Measurements from ENCODE around the gene GPX4.

Gene GPX4

DNA sequence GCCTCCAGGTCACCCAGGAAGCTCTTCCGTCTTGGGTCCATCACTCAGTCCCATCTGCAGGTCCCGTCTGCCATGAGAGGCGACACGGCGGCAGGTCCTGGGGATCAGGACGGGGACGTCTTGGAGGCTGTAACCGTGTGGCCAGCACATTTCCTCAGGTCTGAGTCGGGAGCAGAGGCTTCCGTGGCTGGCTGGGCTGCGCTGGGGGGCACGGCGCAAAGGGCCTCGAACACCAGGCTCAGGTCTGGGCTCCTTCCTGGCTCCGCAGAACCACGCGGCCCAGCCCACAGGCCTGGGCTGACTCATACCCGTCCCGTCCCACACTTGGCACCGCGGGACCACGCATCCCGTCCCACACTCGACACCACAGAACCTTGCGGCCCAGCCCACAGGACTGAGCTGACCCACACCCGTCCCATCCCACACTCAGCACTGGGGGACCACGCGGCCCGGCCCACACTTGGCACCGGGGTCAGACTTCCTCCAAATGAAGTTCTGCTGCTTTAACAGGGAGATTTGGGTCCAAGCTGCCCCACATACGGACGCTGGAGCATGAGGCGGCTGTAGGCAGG is 40.1 kb downstream of the GPX4 start:
- no peak for TF ChIP-seq EZH2phosphoT487 (IDR thresholded peaks at IDR 0.05; ENCODE audit: borderline replicate concordance)
- TF ChIP-seq, protein P1, sequence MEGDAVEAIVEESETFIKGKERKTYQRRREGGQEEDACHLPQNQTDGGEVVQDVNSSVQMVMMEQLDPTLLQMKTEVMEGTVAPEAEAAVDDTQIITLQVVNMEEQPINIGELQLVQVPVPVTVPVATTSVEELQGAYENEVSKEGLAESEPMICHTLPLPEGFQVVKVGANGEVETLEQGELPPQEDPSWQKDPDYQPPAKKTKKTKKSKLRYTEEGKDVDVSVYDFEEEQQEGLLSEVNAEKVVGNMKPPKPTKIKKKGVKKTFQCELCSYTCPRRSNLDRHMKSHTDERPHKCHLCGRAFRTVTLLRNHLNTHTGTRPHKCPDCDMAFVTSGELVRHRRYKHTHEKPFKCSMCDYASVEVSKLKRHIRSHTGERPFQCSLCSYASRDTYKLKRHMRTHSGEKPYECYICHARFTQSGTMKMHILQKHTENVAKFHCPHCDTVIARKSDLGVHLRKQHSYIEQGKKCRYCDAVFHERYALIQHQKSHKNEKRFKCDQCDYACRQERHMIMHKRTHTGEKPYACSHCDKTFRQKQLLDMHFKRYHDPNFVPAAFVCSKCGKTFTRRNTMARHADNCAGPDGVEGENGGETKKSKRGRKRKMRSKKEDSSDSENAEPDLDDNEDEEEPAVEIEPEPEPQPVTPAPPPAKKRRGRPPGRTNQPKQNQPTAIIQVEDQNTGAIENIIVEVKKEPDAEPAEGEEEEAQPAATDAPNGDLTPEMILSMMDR (conservative IDR thresholded peaks at IDR 0.05; ENCODE audit: low read length) = no peak
- H3K9me3 ChIP-seq (ENCODE audit: insufficient read depth, low read depth, low read length) = no peaks in the 10 kb centered on the region
- no peaks in the 10 kb centered on the region for H3K79me2 ChIP-seq (ENCODE audit: insufficient read depth, low read length)
- no peaks in the 10 kb centered on the region for H3K9me2 ChIP-seq (replicated peaks; ENCODE audit: low read depth, low read length)
- no peak overlapping the region for H3K4me2 ChIP-seq (ENCODE audit: low read depth, low read length, poor library complexity, severe bottlenecking)
- H2AFZ ChIP-seq (ENCODE audit: low read length) = no peak overlapping the region
- H3K9ac ChIP-seq (ENCODE audit: low read depth, low read length, poor library complexity, severe bottlenecking) = no peak overlapping the region
- no peak overlapping the region for H3K4me3 ChIP-seq (ENCODE audit: low read length, poor library complexity, severe bottlenecking)
- no peaks in the 10 kb centered on the region for H4K20me1 ChIP-seq (ENCODE audit: insufficient read depth, low read length, poor library complexity, severe bottlenecking)
- H3K4me1 ChIP-seq (ENCODE audit: insufficient read depth, low read length, poor library complexity, severe bottlenecking) = no peaks in the 10 kb centered on the region
- H3F3A ChIP-seq (ENCODE audit: low read depth) = no peaks in the 10 kb centered on the region
- H3K27me3 ChIP-seq (ENCODE audit: insufficient read depth, low read length, poor library complexity, severe bottlenecking) = no peaks in the 10 kb centered on the region
- no peaks in the 10 kb centered on the region; the same call in 1 of the 2 replicates for H3K36me3 ChIP-seq (ENCODE audit: insufficient read depth, low read length)

DNA sequence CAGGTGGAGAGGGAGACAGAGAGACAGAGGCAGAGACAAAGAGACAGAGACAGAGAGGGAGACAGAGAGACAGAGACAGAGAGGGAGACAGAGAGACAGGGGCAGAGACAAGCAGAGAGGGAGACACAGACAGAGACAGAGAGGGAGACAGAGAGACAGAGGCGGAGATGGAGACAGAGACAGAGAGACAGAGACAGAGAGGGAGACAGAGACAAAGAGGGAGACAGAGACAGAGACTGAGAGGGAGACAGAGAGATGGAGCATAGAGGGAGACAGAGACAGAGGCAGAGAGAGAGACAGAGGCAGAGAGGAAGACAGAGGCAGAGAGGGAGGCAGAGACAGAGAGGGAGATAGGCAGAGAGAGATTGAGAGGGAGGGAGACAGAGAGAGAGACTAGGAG is 40.9 kb downstream of the GPX4 start:
- no peak overlapping the region for H3K9ac ChIP-seq (ENCODE audit: low read depth, low read length, poor library complexity, severe bottlenecking)
- no peak for TF ChIP-seq EZH2phosphoT487 (IDR thresholded peaks at IDR 0.05; ENCODE audit: borderline replicate concordance)
- TF ChIP-seq, protein P1 (conservative IDR thresholded peaks at IDR 0.05; ENCODE audit: low read length) = no peak
- H3K36me3 ChIP-seq (ENCODE audit: insufficient read depth, low read length) = peaks cover 3% of the 10 kb centered on the region; the same call in 1 of the 2 replicates
- no peaks in the 10 kb centered on the region for H4K20me1 ChIP-seq (ENCODE audit: insufficient read depth, low read length, poor library complexity, severe bottlenecking)
- no peaks in the 10 kb centered on the region for H3K79me2 ChIP-seq (ENCODE audit: insufficient read depth, low read length)
- H3K4me2 ChIP-seq (ENCODE audit: low read depth, low read length, poor library complexity, severe bottlenecking) = no peak overlapping the region
- H2AFZ ChIP-seq (ENCODE audit: low read length) = no peak overlapping the region
- no peaks in the 10 kb centered on the region for H3K4me1 ChIP-seq (ENCODE audit: insufficient read depth, low read length, poor library complexity, severe bottlenecking)
- H3K27me3 ChIP-seq (ENCODE audit: insufficient read depth, low read length, poor library complexity, severe bottlenecking) = no peaks in the 10 kb centered on the region
- H3K4me3 ChIP-seq (ENCODE audit: low read length, poor library complexity, severe bottlenecking) = no peak overlapping the region
- H3K9me2 ChIP-seq (replicated peaks; ENCODE audit: low read depth, low read length) = no peaks in the 10 kb centered on the region
- H3F3A ChIP-seq (ENCODE audit: low read depth) = no peaks in the 10 kb centered on the region
- H3K9me3 ChIP-seq (ENCODE audit: insufficient read depth, low read depth, low read length) = no peaks in the 10 kb centered on the region

DNA sequence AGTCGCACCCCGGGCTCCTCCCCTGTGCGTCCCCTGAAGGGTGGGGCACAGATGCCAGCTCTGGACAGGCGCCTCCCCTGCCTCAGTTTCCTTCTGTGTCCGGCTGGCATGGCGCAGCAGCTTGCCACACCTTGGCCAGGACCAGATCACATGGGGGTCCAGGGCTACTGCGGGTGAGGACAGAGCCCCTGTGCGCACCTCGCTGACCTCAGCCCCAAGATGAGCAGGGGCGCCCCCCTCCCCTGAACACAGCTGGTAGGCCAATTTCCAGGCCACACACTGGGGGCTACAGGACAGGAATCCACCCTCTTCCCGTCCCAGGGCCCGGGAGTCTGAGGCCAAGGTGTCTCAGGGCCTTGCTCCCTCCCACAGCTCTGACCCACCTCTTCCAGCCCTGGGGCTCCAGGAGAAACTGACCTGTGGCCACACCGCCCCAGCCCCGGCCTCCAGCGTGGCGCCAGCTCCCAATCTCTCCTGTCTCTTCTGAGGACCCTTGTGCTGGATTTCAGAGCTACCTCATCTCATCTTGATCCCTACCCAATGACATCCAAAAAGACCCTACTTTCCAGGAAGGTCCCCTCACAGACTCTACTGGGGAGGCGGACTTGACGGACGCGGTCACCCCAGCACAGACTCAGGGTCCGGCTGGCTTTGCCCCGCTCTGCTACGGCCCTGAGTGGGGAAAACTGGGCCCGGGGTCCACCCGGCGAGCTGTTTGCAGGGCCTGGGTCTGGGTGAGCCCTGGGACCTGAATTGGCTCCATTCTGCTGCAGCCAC is 42.0 kb downstream of the GPX4 start:
- H3K36me3 ChIP-seq (ENCODE audit: insufficient read depth, low read length) = peaks cover 3% of the 10 kb centered on the region; the same call in 1 of the 2 replicates
- no peak overlapping the region for H3K9ac ChIP-seq (ENCODE audit: low read depth, low read length, poor library complexity, severe bottlenecking)
- no peaks in the 10 kb centered on the region for H3F3A ChIP-seq (ENCODE audit: low read depth)
- no peak overlapping the region for H3K4me3 ChIP-seq (ENCODE audit: low read length, poor library complexity, severe bottlenecking)
- H4K20me1 ChIP-seq (ENCODE audit: insufficient read depth, low read length, poor library complexity, severe bottlenecking) = no peaks in the 10 kb centered on the region
- H3K9me2 ChIP-seq (replicated peaks; ENCODE audit: low read depth, low read length) = no peaks in the 10 kb centered on the region
- H3K9me3 ChIP-seq (ENCODE audit: insufficient read depth, low read depth, low read length) = no peaks in the 10 kb centered on the region
- H2AFZ ChIP-seq (ENCODE audit: low read length) = no peak overlapping the region
- TF ChIP-seq, protein P1 (conservative IDR thresholded peaks at IDR 0.05; ENCODE audit: low read length) = no peak
- TF ChIP-seq EZH2phosphoT487 (IDR thresholded peaks at IDR 0.05; ENCODE audit: borderline replicate concordance) = no peak
- no peak overlapping the region for H3K4me2 ChIP-seq (ENCODE audit: low read depth, low read length, poor library complexity, severe bottlenecking)
- no peaks in the 10 kb centered on the region for H3K27me3 ChIP-seq (ENCODE audit: insufficient read depth, low read length, poor library complexity, severe bottlenecking)
- H3K79me2 ChIP-seq (ENCODE audit: insufficient read depth, low read length) = no peaks in the 10 kb centered on the region
- H3K4me1 ChIP-seq (ENCODE audit: insufficient read depth, low read length, poor library complexity, severe bottlenecking) = no peaks in the 10 kb centered on the region
